KBM-7 (cell line): ENCODE results near the gene SRSF1.
A peak's percentile ranks its signal among the peaks of the same experiment; 100 is the strongest.
"Not testable (repeated sequence)": the region's sequence is repeated elsewhere in the genome, so short reads cannot be mapped to it uniquely, and the experiment has no call there.

ENCODE experiments used
- DNase-seq: peaks from one replicate; pipeline ENCODE4 v3.0.0-alpha.2; 2015
- in situ Hi-C: fragments of 300-500 bp; cut with MboI; formaldehyde crosslinking; loops from 2 replicates; pipeline ENCODE4 v1.14.3; 2020; ENCODE audit warnings: low sequenced_read_pairs, low pct_unique_long_range_greater_than_20kb, mixed read lengths

Gene SRSF1

DNA sequence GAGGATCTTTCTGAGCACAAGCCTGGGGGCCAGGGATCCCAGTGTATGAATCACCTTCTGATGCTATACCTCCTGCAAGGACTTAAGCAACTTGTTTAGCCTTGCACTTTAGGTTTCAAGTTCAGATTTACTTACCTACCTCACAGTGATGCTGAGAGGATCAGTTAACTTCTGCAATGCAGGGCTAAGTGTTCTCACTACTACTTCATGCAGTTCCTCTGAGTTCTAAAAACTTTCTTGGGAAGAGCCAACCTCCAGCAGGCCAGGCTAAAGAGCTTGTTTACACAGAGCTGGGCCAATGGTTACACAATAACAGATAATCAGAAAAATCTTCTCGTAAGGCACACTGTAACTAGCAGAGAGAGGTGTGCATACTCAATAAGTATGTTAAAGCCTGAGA is 32.0 kb downstream of the SRSF1 start:
- in situ Hi-C loops: no loop called here
- DNase-seq: no peak

- DNase-seq, in situ Hi-C loops: not testable (repeated sequence)
Observed at GRCh38 chr17:57974053-57974824, 32.8 kb downstream of the SRSF1 start.

GRCh38 chr17:57972151-57972550 is 34.9 kb downstream of the SRSF1 start:
- DNase-seq: no peak
- in situ Hi-C loops: no loop called here

DNA sequence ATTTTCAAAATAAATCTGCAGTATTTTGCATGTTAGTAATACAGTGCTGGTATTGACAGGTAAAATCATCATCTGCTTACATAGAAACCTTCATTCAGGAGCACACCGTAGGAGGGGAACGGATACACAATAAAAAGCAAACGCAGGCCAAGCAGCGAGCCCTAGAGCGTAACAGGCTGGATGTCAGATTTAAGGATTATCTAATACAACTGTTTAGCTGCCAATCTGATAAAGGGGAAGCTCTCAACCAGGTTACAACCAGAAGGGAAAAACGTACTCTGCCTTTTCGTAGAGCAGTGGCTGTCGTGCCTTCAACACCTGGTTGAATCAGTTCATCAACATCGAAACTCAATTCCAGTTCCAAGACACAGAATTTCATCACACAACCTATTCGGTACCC is 35.5 kb downstream of the SRSF1 start:
- in situ Hi-C loops: no loop called here
- DNase-seq: no peak

DNA sequence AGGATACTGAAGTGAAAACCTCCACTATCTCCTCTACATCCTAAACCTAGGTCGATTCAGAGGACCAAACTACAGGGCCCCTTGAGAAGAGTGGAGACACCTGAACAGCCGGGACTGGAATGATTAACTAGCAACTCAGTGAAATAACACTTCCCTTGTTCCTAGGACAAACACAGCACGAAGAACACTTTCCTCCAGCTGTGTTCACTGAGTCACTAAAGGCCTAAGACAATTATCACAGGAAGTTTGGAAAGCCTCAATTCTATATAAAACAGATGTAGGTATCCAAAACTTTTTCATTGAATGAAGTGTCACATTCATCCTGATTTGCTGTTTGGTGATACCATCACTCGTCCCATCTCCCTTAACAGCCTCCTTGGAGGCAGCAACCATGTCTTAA is 36.3 kb downstream of the SRSF1 start:
- in situ Hi-C loops: no loop called here
- no peak for DNase-seq

GRCh38 chr17:57968456-57968855 is 38.6 kb downstream of the SRSF1 start:
- in situ Hi-C loops: no loop called here
- no peak for DNase-seq

DNA sequence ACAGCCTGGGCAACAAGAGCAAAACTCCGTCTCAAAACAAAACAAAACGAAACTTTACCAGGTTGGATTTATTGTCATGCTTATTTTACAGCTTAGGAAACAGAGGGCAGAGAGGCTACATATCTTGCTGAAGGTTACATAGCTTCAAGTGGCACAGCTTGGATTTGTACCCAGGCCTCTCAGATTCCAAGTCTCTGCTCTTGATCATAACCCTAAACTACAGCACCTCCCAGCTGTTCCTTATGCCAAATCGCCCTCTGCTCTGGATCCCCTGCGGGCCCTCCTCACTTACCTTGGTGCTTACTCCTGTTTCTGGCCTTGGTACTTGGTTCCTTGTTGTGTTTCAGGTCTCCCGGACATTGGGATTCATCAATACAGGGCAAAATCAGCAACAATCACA is 40.2 kb downstream of the SRSF1 start:
- DNase-seq: no peak
- in situ Hi-C loops: no loop called here

DNA sequence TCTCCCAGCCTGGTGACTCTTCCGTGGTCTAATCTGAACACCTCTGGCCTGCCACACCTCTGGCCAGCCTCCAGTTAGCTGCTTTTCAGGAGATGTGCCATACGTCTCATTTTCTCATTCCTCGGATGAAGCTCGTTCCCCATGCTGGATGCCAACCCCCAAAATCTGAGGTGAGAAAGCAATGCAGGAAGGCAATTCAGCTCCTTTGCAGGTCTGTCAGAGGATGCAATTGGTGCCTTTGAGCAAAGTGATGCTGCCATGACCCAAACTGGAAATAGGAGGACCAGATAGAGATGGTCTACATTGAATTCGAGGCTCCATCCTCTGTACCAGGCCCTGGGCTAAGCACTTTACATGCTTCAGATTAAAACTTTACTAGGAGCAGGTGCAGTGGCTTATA is 40.8 kb downstream of the SRSF1 start:
- in situ Hi-C loops: no loop called here

DNA sequence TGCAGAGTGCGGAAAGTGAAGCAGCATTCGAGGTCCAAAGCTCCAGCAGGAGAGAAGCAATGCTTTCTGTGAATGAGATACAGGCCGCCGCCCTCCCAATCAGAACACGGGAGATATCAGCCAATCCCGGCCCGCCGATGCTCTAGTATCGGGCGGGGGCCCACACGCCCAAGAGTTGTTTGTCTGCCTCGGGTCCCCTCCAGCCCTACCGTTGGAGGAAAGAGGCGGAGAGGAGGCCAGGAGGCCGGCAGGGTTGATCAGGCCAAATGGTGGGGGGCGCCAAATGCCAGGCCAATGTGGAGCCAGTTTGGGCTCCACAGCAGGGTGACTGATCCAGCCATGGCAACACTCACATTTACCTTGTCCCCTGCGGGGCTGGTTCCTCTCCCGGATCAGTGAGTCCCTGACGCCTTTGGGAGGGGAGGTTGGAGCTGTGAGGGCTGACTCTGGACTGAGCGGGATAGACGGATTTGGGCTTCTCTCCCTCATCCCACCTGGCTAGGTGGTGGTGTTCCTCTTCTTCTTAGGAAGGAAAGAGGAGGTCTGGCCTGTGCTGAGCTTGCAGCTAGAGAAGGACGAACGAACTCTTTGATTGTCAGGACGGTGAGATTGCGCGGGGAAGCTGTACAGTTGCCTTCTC is 41.4 kb downstream of the SRSF1 start:
- in situ Hi-C loops: no loop called here

More for the DNA sequence above, 40.8 kb downstream of the SRSF1 start:
- no peak for DNase-seq

DNA sequence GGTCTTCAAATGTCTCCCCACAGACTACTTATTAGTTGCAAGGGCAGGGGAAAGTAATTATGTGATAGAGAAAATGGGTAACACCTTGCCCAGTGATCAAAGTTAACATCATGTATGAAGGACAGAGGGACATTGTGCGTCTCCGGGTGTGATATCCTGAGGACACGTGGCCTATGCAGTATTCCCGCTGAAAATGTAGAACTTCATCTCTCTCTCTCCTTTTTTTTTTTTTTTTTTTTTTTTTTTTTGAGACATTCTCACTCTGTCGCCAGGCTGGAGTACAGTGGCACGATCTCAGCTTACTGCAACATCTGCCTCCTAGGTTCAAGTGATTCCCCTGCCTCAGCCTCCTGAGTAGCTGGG is 43.9 kb downstream of the SRSF1 start:
- no peak for DNase-seq
- in situ Hi-C loops: no loop called here

More for the DNA sequence above, 41.4 kb downstream of the SRSF1 start:
- DNase-seq: no peak

DNA sequence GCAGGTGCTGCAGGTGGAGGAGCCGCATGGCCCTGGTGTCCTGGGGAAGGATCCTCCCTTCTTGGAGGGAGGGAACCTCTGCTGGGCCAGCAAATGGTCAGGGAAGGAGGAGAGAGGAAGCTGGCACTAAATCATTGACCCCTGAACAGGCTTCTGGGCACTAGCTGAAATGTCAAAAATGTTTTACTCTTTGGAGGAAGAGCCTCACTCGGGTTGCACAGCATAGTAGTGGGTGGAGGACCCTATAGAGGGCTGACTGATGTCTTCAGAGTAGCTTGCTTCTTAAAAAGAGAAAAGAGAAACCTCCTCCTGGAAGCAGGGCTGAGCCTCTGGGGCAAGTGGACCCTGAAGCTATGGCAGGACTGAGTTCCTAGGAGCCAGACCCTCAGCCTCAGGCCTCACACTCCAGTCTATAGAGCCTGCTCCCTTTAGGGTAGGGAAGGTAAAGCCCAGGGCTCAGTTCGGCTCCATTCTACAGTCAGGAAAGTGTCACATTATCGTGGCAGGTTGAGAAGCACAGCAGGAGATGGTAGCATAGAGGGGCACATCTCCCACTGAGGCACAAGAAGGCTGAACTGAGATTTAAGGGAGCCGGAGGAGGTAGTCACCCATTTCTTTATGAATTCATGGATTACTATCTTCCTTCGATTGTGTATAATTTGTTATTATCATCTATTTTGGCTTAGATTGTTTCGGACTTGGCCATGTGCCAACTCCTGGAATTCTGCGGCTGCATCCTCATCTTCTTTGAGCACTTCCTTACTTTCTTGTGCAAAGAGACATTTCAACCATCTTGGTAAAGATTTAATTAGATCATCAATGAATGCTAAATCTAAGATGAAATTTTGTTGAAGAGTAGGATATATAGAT is 44.5 kb downstream of the SRSF1 start:
- DNase-seq: no peak
- in situ Hi-C loops: no loop called here

DNA sequence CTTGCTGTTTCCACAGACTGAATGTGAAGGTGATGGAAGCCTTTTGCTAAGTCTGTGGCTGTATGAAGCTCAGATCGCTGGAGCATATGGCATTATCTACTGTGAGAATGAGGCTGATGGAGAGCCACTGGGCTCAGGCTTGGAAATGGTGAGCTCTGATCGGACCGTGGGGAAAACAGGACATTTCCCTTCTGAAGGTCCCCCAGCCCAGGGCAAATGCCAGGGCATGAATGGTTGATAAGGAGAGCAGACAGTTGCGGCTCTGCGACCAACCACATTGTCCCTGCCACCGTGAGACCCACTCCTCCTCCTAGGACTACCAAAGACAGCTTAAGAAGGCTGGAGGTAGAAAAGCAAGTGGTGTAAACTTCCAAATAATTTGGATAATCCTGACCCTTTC is 47.1 kb downstream of the SRSF1 start:
- no peak for DNase-seq
- in situ Hi-C loops: no loop called here

DNA sequence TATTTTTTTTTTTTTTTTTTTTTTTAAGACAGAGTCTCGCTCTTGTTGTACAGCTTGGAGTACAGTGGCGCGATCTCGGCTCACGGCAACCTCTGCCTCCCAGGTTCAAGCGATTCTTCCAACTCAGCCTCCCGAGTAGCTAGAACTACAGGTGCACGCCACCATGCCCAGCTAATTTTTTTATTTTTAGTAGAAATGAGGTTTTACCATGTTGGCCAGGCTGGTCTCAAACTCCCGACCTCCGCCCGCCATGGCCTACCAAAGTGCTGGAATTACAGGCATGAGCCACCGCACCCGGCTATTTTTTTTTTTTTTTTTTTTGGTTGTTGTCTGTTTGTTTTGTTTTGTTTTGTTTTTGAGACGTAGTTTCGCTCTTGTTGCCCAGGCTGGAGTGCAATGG is 48.7 kb downstream of the SRSF1 start:
- in situ Hi-C loops, DNase-seq: not testable (repeated sequence)

GRCh38 chr17:57957886-57958285 is 49.2 kb downstream of the SRSF1 start:
- DNase-seq: no peak
- in situ Hi-C loops: no loop called here

- in situ Hi-C loops: no loop called here
- DNase-seq: no peak
Observed at GRCh38 chr17:57957120-57957850, 49.8 kb downstream of the SRSF1 start.

DNA sequence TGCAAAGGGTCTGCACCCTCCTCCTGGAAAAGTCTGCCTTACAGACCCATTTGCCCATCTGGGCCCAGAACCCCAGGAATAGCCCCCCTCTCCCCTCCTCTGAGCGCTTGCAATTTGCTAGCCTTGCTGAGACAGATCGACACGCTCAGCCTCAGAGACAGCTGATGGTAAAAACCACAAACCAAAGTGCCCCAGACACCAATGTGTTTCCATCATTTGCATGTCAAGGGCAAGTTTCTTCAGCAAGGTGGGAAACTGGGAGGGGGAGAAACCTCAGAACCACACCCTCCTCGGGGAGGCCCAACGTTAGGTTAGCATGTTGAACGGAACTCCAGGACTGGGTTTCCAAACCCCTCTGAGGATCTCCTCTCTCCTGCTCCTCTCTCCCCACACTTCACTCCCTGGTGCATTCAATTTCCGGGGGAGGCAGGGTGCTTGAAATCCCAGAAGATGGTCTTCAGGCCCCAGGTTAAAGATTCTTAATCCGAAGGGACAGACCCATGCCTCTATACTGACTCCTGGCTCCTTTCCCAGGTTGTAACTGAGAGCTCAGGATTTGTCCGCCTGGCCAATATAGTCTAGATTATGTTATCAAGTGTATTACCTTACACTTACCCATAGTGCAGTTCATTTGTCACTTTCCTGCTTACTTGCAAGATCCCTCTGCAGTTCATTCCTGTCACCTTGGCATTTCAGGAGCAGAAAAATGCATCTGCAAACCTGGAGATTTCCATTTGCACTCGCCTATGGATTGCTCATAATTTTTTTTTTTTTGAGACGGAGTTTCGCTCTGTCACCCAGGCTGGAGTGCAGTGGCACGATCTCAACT is 50.5 kb downstream of the SRSF1 start:
- peak; percentile 49 for DNase-seq

DNA sequence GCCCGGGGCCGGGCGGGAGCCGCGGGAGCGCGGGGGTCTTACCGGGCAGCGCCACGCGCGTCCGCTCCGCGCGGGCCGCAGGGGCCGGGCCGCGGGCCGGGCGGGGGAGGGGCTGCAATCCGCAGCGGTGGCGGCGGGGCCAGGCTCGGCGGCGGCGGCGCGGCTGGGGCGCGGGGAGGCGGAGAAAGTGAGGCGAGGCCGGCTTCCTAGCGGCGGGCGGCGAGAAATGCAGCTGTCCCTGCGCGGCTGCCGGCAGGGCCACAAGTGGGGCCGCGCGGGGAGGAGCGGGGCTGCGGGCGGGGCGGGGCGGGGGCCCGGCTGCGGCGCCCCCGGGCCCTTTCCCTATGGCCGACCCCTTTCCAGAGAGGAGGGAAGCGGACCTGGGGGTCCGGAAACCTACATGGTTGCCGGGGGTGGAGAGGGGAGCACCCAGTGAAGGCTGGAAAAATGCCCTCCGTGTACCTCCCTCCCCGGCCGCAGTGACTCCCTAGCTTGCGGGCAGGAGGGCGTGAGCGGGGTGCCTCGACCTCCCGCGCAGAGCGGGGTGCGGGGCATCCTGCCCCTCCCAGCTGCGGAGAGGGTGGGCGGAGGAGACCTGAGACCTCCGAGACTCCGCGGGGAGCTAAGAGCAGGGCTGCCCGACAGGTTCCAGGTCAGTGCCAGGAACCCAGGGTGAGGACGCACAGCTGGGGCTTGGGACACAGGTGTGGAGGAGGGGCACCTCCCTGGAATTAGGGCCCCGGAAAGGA is 51.7 kb downstream of the SRSF1 start, which contains the start of gene CUEDC1:
Gene CUEDC1 (minus strand): TSS at position 230 of the 749 bp plus-strand sequence. CDS start 69,848 bp downstream, outside the sequence.
- in situ Hi-C loops: no loop called here
- no peak for DNase-seq

More for the DNA sequence above, 50.5 kb downstream of the SRSF1 start:
- in situ Hi-C loops: no loop called here
